ENCODE data around the gene OSBPL9.
"Not testable (repeated sequence)": the region's sequence is repeated elsewhere in the genome, so short reads cannot be mapped to it uniquely, and the experiment has no call there.

Gene OSBPL9

DNA sequence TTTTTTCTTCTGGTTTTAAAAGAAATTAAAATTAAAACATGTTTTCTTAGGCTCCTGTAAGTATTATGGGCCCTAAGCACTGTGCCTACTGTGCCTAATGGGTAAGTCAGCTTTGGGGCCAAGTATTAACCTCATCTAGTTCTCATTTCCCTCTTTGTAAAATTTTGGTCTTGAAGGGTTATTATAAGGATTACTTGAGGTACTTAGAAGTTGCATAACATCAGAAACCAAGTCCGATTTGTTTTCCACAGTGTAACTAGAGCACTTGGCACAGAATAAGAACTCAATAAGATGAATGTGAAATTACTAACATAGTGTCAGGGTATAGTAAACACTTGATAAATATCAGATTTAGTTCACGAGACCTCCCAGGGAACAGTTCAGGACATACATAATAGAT is 16.4 kb upstream of the OSBPL9 start:
- in situ Hi-C loops (cut with HindIII; ENCODE audit: low pct_ligation_motif_present, low sequenced_read_pairs) = no loop called here
- no peak overlapping the region for H3K4me3 ChIP-seq (ENCODE audit: low read depth, low read length)
- DNase-seq = no peak

DNA sequence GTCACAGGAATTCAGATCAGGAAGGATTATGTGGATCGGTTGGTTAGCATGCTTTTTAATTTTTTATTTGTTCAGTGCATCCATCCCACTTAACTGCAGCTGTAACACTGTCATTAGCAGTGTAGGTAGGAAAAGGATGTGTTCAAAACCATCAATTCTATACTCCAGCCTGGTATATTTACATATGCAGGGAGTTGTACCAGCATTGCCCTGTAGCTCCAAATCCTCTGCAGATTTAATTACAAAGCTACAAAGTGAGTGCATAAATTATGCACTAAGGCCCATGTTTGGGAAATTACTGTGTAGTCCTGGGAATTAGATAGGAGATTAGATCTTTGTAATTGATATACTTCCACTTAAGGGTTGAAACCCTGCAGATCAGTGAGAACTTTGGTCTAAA is 15.9 kb upstream of the OSBPL9 start:
- no peak overlapping the region for H3K27ac ChIP-seq
- DNase-seq = no peak
- no peaks in the 10 kb centered on the region for H3K27me3 ChIP-seq (replicated peaks)
- in situ Hi-C loops (cut with HindIII; ENCODE audit: low pct_ligation_motif_present, low sequenced_read_pairs) = no loop called here
- H3K4me3 ChIP-seq (ENCODE audit: low read depth, low read length) = no peak overlapping the region
- H3K36me3 ChIP-seq (replicated peaks) = no peaks in the 10 kb centered on the region
- TF ChIP-seq, protein P1, sequence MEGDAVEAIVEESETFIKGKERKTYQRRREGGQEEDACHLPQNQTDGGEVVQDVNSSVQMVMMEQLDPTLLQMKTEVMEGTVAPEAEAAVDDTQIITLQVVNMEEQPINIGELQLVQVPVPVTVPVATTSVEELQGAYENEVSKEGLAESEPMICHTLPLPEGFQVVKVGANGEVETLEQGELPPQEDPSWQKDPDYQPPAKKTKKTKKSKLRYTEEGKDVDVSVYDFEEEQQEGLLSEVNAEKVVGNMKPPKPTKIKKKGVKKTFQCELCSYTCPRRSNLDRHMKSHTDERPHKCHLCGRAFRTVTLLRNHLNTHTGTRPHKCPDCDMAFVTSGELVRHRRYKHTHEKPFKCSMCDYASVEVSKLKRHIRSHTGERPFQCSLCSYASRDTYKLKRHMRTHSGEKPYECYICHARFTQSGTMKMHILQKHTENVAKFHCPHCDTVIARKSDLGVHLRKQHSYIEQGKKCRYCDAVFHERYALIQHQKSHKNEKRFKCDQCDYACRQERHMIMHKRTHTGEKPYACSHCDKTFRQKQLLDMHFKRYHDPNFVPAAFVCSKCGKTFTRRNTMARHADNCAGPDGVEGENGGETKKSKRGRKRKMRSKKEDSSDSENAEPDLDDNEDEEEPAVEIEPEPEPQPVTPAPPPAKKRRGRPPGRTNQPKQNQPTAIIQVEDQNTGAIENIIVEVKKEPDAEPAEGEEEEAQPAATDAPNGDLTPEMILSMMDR (IDR thresholded peaks at IDR 0.05; ENCODE audit: low read depth, low read length, missing control alignments) = no peak

More for the DNA sequence above, 16.4 kb upstream of the OSBPL9 start:
- H3K36me3 ChIP-seq (replicated peaks) = no peaks in the 10 kb centered on the region
- H3K27me3 ChIP-seq (replicated peaks) = no peaks in the 10 kb centered on the region
- H3K27ac ChIP-seq = no peak overlapping the region
- TF ChIP-seq, protein P1 (IDR thresholded peaks at IDR 0.05; ENCODE audit: low read depth, low read length, missing control alignments) = no peak

DNA sequence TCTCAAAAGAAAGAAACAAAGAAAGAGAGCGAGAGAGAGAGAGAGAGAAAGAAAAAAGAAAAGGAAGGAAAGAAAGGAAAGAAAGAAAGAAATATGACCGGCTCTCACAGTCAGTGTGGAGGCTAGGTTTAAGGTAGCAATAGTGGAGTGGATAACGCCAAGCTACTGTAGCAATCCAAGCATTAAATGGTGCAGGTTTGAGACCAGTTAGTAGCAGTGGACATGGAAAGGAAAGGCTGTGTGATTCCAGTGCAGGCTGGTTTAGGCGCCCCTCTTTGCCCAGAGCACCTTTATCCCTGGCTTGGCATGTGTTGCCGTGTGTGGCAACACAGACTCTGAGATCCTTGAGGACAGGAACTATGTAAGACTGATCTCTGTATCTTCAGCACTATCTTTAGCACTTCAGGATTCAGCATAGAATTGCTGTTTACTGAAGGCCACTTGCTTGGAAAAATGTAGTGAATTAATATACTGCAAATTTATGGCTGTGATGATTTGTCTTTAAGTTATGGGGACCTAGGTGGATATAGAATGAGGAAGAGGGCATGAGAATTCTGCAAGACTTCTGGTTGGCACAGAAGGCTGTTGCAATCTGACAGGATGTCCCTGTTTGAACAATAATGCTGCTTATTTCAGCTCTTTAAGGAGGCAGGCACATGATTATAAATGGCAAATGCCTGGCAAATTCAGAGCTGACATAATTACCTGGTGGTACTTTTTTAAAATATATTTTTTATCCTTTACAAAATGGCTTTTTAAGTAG is 10.8 kb upstream of the OSBPL9 start:
- no peak overlapping the region for H3K4me3 ChIP-seq (ENCODE audit: low read depth, low read length)
- in situ Hi-C loops (cut with HindIII; ENCODE audit: low pct_ligation_motif_present, low sequenced_read_pairs) = no loop called here
- no peaks in the 10 kb centered on the region for H3K36me3 ChIP-seq (replicated peaks)
- no peak overlapping the region for H3K27ac ChIP-seq
- TF ChIP-seq, protein P1 (IDR thresholded peaks at IDR 0.05; ENCODE audit: low read depth, low read length, missing control alignments) = no peak
- no peaks in the 10 kb centered on the region for H3K27me3 ChIP-seq (replicated peaks)
- no peak for DNase-seq

DNA sequence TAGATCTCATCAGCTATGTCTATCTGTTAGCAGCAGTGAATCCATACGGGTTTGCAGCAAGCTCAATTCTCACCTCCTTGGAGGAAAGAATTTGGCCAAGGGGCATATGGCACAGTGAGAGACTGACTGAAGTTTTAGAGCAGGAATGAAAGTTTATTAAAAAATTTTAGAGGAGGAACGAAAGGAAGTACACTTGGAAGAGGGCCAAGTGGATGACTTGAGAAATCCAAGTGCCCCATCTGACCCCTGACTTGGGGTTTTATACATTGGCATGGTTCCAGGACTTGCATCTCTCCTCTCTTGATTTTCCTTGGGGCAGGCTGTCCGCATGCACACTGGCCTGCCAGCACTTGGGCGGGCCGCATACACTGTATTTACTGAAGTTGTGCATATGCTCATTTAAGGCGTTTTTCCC is 9.2 kb upstream of the OSBPL9 start:
- TF ChIP-seq, protein P1 (IDR thresholded peaks at IDR 0.05; ENCODE audit: low read depth, low read length, missing control alignments) = no peak
- H3K36me3 ChIP-seq (replicated peaks) = no peaks in the 10 kb centered on the region
- no peak for DNase-seq
- in situ Hi-C loops (cut with HindIII; ENCODE audit: low pct_ligation_motif_present, low sequenced_read_pairs) = no loop called here
- H3K27ac ChIP-seq = no peak overlapping the region
- no peaks in the 10 kb centered on the region for H3K27me3 ChIP-seq (replicated peaks)
- H3K4me3 ChIP-seq (ENCODE audit: low read depth, low read length) = no peak overlapping the region

DNA sequence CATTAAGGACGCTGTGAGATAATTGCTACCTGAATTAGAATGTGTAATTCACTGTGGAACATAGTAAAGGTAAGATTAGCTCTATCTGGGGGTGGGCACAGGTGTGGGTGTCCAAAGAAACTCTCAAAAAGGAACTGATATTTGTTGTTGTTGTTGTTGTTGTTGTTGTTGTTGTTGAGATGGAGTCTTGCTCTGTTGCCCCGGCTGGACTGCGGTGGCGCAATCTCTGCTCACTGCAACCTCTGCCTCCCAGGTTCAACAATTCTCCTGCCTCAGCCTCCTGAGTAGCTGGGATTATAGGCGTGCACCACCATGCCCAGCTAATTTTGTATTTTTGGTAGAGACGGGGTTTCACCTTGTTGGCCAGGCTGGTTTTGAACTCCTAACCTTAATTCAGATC is 6.8 kb upstream of the OSBPL9 start:
- in situ Hi-C loops (cut with HindIII; ENCODE audit: low pct_ligation_motif_present, low sequenced_read_pairs); DNase-seq; H3K4me3 ChIP-seq (ENCODE audit: low read depth, low read length); H3K36me3 ChIP-seq (replicated peaks); H3K27me3 ChIP-seq (replicated peaks); H3K27ac ChIP-seq: not testable (repeated sequence)

DNA sequence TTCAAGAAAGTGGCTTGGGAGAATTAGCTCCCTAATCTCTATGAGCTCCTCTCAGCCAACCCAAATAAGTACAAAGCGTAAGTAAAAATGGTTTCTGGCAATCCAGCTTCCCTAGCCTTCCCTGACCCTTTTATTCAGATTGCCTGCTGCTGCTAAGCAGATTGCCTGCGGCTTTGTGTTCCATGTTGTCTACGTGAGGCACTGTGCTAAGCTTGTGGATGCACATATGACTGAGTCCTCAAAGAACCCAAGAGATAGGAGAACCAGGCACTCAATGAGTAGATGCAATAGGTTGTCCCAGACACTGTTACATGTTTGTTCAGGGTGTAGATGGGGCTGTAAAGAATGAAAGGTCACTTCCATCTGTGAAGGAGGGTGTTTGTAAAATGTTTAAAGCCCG is 6.3 kb upstream of the OSBPL9 start:
- DNase-seq = no peak
- H3K27me3 ChIP-seq (replicated peaks) = no peaks in the 10 kb centered on the region
- no peaks in the 10 kb centered on the region for H3K36me3 ChIP-seq (replicated peaks)
- H3K27ac ChIP-seq = no peak overlapping the region
- TF ChIP-seq, protein P1 (IDR thresholded peaks at IDR 0.05; ENCODE audit: low read depth, low read length, missing control alignments) = no peak
- in situ Hi-C loops (cut with HindIII; ENCODE audit: low pct_ligation_motif_present, low sequenced_read_pairs) = no loop called here
- no peak overlapping the region for H3K4me3 ChIP-seq (ENCODE audit: low read depth, low read length)
